ENCODE data around the gene XCR1.

DNA sequence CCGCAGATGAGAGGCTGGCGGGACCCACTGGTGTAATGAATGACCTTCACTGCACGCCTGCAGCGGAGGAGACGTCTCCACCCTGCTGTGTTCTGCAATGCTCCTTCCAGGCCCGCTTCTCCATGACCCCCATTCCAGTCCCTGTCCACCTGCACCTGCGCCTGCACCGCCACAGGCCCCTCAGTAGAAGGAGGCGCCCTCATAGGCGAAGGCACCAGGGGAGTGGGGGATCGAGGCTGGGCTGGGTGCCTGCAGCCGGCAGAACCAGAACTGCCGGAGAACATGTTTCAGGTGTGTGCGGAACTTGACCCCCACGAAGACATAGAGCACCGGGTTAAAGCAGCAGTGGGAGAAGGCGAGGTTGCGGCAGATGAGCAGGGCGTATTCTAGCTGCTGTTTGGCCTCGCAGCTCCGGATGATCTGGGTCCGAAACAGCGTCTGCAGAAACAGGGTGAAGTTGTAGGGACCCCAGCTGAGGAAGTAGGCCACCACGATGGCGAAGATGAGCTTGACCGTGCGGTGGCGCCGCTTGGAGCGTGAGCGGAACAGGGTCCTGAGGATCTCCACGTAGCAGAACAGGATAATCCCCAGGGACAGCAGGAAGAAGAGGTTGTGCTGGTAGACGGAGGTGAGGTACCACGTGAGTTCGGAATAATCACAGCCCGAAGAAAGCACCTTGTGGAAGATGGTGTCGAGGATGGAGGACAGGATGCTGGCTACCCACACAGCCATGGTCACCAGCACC is 6.3 kb downstream of the XCR1 start:
- no peak for TF ChIP-seq POLR2A (IDR thresholded peaks at IDR 0.05)
- TF ChIP-seq, protein P1, sequence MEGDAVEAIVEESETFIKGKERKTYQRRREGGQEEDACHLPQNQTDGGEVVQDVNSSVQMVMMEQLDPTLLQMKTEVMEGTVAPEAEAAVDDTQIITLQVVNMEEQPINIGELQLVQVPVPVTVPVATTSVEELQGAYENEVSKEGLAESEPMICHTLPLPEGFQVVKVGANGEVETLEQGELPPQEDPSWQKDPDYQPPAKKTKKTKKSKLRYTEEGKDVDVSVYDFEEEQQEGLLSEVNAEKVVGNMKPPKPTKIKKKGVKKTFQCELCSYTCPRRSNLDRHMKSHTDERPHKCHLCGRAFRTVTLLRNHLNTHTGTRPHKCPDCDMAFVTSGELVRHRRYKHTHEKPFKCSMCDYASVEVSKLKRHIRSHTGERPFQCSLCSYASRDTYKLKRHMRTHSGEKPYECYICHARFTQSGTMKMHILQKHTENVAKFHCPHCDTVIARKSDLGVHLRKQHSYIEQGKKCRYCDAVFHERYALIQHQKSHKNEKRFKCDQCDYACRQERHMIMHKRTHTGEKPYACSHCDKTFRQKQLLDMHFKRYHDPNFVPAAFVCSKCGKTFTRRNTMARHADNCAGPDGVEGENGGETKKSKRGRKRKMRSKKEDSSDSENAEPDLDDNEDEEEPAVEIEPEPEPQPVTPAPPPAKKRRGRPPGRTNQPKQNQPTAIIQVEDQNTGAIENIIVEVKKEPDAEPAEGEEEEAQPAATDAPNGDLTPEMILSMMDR (IDR thresholded peaks at IDR 0.05): no peak
